Kidney (tissue), 14 donors: ENCODE measurements around the gene RILP. TPM values are rescaled to one million over a fixed set of nuclear protein-coding genes. Genes with fewer than 3 reads are reported as not detected.

ENCODE experiments used
- DNase-seq, 5 donors: peaks; one replicate each; pipeline ENCODE4 v3.0.0-alpha.2; 2013 to 2020
- FAIRE-seq: peaks from 2 replicates; lab custom pipeline; 2012; peaks lifted over from hg19 to GRCh38; lab: Jason Lieb, UNC
- H3K27ac ChIP-seq, 2 donors: one replicate each; pipeline ENCODE4 v1.7.0; 2013; ENCODE audit warnings: low read depth in 2 of 2, low read length in 2 of 2, inconsistent platforms in 1 of 2
- H3K27me3 ChIP-seq: one replicate; pipeline ENCODE4 v1.7.1; 2013; ENCODE audit warnings: low read length, inconsistent platforms; ENCODE audit not compliant: control insufficient read depth, insufficient read depth
- H3K36me3 ChIP-seq, 3 donors: one replicate each; pipeline versions ENCODE4 v1.7.0 to v1.7.1; 2013; ENCODE audit warnings: low read length in 3 of 3, control low read depth in 1 of 3, inconsistent platforms in 1 of 3; ENCODE audit not compliant: insufficient read depth in 3 of 3, control insufficient read depth in 2 of 3
- H3K4me1 ChIP-seq, 3 donors: one replicate each; pipeline versions ENCODE4 v1.7.0 to v1.7.1; 2013; ENCODE audit warnings: low read length in 3 of 3, inconsistent platforms in 1 of 3, low read depth in 1 of 3; ENCODE audit not compliant: control insufficient read depth in 2 of 3, insufficient read depth in 2 of 3
- H3K4me3 ChIP-seq, 3 donors: one replicate each; pipeline versions ENCODE4 v1.7.0 to v1.8.1; 2013; ENCODE audit warnings: low read length in 3 of 3, control low read depth in 1 of 3, inconsistent platforms in 1 of 3
- H3K9ac ChIP-seq, 3 donors: one replicate each; pipeline versions ENCODE4 v1.7.0 to v1.7.1; 2013; ENCODE audit warnings: low read length in 3 of 3, control low read depth in 1 of 3, inconsistent platforms in 1 of 3
- H3K9me3 ChIP-seq, 3 donors: one replicate each; pipeline versions ENCODE4 v1.7.0 to v1.7.1; 2013; ENCODE audit warnings: low read length in 3 of 3, control low read depth in 1 of 3, inconsistent platforms in 1 of 3; ENCODE audit not compliant: control insufficient read depth in 2 of 3, insufficient read depth in 1 of 3
- intact Hi-C: fragments of 100-400 bp; cut with DNase I; formaldehyde crosslinking; loops from one replicate; pipeline ENCODE4 v1.11.1; 2022
- polyA plus RNA-seq: library from polyadenylated mRNA; stranded (reverse); fragments of 350-450 nt; fragmentation: Illumina TruSeq; extraction: RNeasy Lipid Tissue Mini Kit (QIAGEN cat#74804); gene quantifications from one replicate; pipeline ENCODE4 v1.2.3, GENCODE V29; 2014; ENCODE audit warnings: low read depth, low replicate concordance; ENCODE audit not compliant: insufficient read depth
- total RNA-seq: library from RNA; stranded (reverse); fragmentation: NEBNext Ultra II Directional; extraction: Animal tissue kit (Norgen Biotek cat#: 25700); gene quantifications from one replicate; pipeline ENCODE4 v1.2.1, GENCODE V29; 2021
- TF ChIP-seq, protein P1 (sequence below): IDR thresholded peaks from 3 replicates; pipeline ENCODE4 v1.5.1; 2012; ENCODE audit warnings: mild to moderate bottlenecking, moderate library complexity, borderline replicate concordance; ENCODE audit not compliant: insufficient read depth; ENCODE audit errors: extremely low read depth
- donor health status: control.
- donor health status: control.
- donor health status: control.
- donor health status: control.
- donor health status: control.
- donor health status: DM: yes; HTN: yes; CAD: no.
- donor health status: Normal renal cell carcinoma (clear cell type).

The RILP gene
- total and polyA plus RNA-seq, 2 donors from 2014 or later: 17.1 to 26.6 TPM

DNA sequence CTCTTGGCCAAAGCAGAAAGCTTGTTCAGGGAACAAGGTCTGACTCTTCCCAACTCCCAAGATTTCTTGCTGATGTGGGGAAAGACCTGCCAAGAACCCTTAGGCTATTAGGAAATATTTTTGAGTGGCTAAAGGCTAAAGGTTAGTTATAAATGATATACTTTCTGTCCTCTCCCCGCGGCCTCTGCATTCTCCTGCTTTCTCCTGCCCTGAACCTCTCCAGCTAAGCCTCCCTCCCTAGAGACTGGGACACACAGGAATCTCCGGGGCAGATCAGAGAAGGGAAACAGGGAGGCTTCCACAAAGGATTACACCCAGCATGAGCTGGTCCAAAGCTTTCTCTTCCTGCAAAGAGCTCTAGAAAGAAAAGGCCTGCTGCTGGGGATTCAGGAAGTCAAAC, 23.3 kb downstream of the RILP start:
- H3K4me3 ChIP-seq: peak overlapping the region in 2 of 3 donors; percentile 88
- peak overlapping the region in 1 of 3 donors; percentile 90 for H3K9ac ChIP-seq
- no peak for FAIRE-seq

DNA sequence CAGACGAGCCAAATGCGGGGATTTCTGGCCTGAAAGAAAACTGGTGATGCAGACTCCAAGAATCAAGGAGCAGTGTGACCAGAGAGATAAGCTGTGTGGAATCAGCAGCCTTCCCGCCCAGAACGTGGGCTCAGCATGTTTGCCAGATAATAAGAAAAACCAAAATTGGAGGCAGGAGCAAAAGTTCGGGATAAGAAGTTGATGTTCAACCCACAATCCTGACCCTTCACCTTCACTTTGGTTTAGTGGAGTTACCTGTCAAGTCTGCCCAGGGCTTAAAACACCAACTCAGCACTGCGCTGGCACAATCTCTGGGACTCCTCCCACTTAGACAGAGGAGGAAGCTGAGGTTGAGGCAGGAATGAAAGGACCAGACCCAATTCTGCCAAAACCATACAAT, 24.1 kb downstream of the RILP start:
- H3K9ac ChIP-seq: peak overlapping the region in 1 of 3 donors; percentile 43
- H3K4me1 ChIP-seq: peaks cover 0 to 40% (median 23%) of the 10 kb centered on the region in 3 donors
- no peaks in the 10 kb centered on the region for H3K27me3 ChIP-seq
- intact Hi-C loops: no loop called here
- H3K9me3 ChIP-seq: no peaks in the 10 kb centered on the region
- peaks cover 0 to 13% (median 4%) of the 10 kb centered on the region in 3 donors for H3K36me3 ChIP-seq
- peak overlapping the region in 2 of 3 donors; percentile 22 to 33 for H3K4me3 ChIP-seq
- peak in 1 of 5 donors; percentile 18 for DNase-seq
- TF ChIP-seq, protein P1, sequence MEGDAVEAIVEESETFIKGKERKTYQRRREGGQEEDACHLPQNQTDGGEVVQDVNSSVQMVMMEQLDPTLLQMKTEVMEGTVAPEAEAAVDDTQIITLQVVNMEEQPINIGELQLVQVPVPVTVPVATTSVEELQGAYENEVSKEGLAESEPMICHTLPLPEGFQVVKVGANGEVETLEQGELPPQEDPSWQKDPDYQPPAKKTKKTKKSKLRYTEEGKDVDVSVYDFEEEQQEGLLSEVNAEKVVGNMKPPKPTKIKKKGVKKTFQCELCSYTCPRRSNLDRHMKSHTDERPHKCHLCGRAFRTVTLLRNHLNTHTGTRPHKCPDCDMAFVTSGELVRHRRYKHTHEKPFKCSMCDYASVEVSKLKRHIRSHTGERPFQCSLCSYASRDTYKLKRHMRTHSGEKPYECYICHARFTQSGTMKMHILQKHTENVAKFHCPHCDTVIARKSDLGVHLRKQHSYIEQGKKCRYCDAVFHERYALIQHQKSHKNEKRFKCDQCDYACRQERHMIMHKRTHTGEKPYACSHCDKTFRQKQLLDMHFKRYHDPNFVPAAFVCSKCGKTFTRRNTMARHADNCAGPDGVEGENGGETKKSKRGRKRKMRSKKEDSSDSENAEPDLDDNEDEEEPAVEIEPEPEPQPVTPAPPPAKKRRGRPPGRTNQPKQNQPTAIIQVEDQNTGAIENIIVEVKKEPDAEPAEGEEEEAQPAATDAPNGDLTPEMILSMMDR: no peak
- H3K27ac ChIP-seq: peak overlapping the region in 1 of 2 donors; percentile 56
- FAIRE-seq: peak; percentile 51

More for the DNA sequence above, 23.3 kb downstream of the RILP start:
- Histone ChIP-seq H3K9me3 (no peaks in the 10 kb centered on the region), H3K27me3 (no peaks in the 10 kb centered on the region), H3K36me3 (peaks cover 0 to 13% (median 4%) of the 10 kb centered on the region in 3 donors), H3K27ac (peak overlapping the region; percentile 49 to 76), H3K4me1 (peaks cover 0 to 33% (median 19%) of the 10 kb centered on the region in 3 donors)
- intact Hi-C loops: no loop called here
- TF ChIP-seq, protein P1: no peak
- DNase-seq: no peak

DNA sequence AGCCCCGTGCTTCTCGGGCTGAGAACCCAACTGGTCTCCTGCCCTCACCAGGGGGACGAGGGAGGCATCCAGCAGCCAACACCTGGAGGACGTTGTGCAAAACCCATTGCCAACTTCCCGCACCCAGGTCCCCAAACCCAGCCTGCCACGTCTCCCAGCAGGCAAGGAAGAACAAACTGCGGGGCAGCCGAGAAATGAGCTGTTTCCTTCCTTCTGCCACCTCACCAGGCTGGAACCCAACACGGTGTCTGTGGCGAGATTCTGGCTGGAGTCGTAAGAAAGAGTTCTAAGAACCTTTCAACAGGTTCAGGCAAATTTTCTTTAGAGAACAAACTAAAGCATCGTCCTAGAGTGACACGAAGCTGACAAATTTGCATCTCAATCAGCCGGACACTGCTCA, 24.6 kb downstream of the RILP start:
- TF ChIP-seq, protein P1: no peak
- Histone ChIP-seq H3K27ac (peak overlapping the region in 1 of 2 donors; percentile 51), H3K4me3 (peak overlapping the region in 1 of 3 donors; percentile 22), H3K27me3 (no peaks in the 10 kb centered on the region), H3K36me3 (peaks cover 0 to 13% (median 4%) of the 10 kb centered on the region in 3 donors), H3K9me3 (no peaks in the 10 kb centered on the region), H3K9ac (no peak overlapping the region), H3K4me1 (peaks cover 0 to 40% (median 23%) of the 10 kb centered on the region in 3 donors)
- no peak for FAIRE-seq
- peak in 1 of 5 donors; percentile 33 for DNase-seq
- intact Hi-C loops: no loop called here
